Measurements from ENCODE around the gene FTHL17.

DNA sequence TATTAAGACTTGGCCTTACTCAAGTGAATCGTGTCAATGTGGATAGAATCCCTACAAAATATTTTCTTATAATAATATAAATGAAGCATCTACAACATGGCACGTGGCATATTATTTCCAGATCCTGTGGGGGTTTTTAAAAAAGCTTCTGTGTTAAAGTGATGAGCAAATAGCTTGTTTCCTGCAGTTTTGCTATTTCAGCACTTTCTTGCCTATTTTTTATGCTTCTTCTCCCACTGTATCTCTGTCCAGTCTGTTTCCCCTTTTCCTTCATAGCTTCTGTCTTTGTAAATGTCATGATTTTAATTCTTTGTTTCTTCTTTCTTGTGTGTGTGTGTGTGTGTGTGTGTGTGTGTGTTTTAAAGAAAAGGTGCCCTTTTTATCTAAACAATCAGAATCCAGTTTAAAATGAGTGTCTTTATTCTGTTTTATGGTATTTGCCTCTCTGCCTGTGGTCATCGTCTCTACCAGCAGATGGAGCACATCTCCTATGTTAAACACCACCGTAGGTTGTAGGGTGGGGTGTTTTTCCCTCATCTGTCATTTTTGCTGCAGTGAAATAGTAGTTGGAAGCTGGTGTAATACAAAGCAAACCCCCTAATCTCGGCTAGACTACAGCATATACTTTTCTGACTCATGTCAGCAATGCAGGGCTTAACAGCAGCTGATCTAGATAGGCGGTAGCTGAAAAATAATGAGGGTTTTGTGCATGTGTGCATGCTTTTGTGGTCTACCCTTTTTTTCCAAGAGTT lies 33.1 kb downstream of the FTHL17 start:
- TF ChIP-seq POLR2A (IDR thresholded peaks at IDR 0.05; ENCODE audit: extremely low read depth, insufficient read length), result no peak
- TF ChIP-seq, protein P1, sequence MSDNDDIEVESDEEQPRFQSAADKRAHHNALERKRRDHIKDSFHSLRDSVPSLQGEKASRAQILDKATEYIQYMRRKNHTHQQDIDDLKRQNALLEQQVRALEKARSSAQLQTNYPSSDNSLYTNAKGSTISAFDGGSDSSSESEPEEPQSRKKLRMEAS (IDR thresholded peaks at IDR 0.05; ENCODE audit: low read depth, low read length), result no peak

Measured in NB4 (cell line).